Caco-2 (cell line): ENCODE measurements around the gene ATXN1. TPM values are rescaled to one million over a fixed set of nuclear protein-coding genes. Genes with fewer than 3 reads are reported as not detected.

Experiments
- BruUV-seq: library from RNA; stranded (reverse); fragments of 400-500 nt; replicated peaks from 2 replicates; lab custom pipeline; 2021; lab: Mats Ljungman, UMichigan
- CTCF ChIA-PET: fragments of 300-600 bp; sonication (Branson Sonifier 250); formaldehyde crosslinking; loops from one replicate; lab custom pipeline; 2022; ENCODE audit warnings: antibody characterized with exemption; lab: Charles Lee
- POLR2A ChIA-PET: fragments of 300-600 bp; sonication (Branson Sonifier 250); formaldehyde crosslinking; loops from one replicate; lab custom pipeline; 2022; ENCODE audit warnings: antibody characterized with exemption; lab: Charles Lee
- DNase-seq, 2 experiments: peaks; one replicate each; pipeline versions ENCODE4 v3.0.0 to v3.0.0-alpha.2; 2020 to 2022
- H3K27me3 ChIP-seq: replicated peaks from 2 replicates; pipeline ENCODE4 v1.6.0; 2011; ENCODE audit warnings: low read length; ENCODE audit not compliant: control insufficient read depth, insufficient read depth
- H3K36me3 ChIP-seq: 2 replicates; pipeline ENCODE4 v1.5.1; 2011; ENCODE audit warnings: low read length; ENCODE audit not compliant: control insufficient read depth, insufficient read depth
- H3K4me1 ChIP-seq: fragments of 250-450 bp; sonication (Bioruptor Pico); 2 replicates; pipeline ENCODE4 v1.5.1; 2020; ENCODE audit warnings: mild to moderate bottlenecking
- H3K4me3 ChIP-seq: 2 replicates; pipeline ENCODE4 v1.5.1; 2011; ENCODE audit warnings: low read depth, mild to moderate bottlenecking, control low read depth, low read length
- H3K9me3 ChIP-seq: fragments of 250-450 bp; sonication (Bioruptor Pico); 2 replicates; pipeline ENCODE4 v1.5.1; 2020; ENCODE audit warnings: mild to moderate bottlenecking, moderate library complexity
- H3K27ac Mint-ChIP-seq: one replicate; pipeline ENCODE4 v1.8.0; 2022; ENCODE audit warnings: mixed read lengths; ENCODE audit not compliant: unreplicated experiment
- H3K27me3 Mint-ChIP-seq: one replicate; pipeline ENCODE4 v1.8.0; 2022; ENCODE audit warnings: mixed read lengths; ENCODE audit not compliant: insufficient read depth, unreplicated experiment
- H3K36me3 Mint-ChIP-seq: one replicate; pipeline ENCODE4 v1.8.0; 2022; ENCODE audit warnings: mild to moderate bottlenecking, mixed read lengths; ENCODE audit not compliant: insufficient read depth, unreplicated experiment
- H3K4me1 Mint-ChIP-seq: one replicate; pipeline ENCODE4 v1.8.0; 2022; ENCODE audit warnings: low read depth, mixed read lengths; ENCODE audit not compliant: unreplicated experiment
- H3K4me3 Mint-ChIP-seq: one replicate; pipeline ENCODE4 v1.8.0; 2022; ENCODE audit warnings: mild to moderate bottlenecking, moderate library complexity, mixed read lengths; ENCODE audit not compliant: unreplicated experiment
- H3K9me3 Mint-ChIP-seq: one replicate; pipeline ENCODE4 v1.8.0; 2022; ENCODE audit warnings: mixed read lengths; ENCODE audit not compliant: unreplicated experiment
- intact Hi-C: fragments of 100-400 bp; cut with micrococcal nuclease; formaldehyde crosslinking; loops from one replicate; pipeline ENCODE4 v1.10.0; 2022; ENCODE audit not compliant: unreplicated experiment
- total RNA-seq: library from RNA; stranded (reverse); gene quantifications from 2 replicates; pipeline ENCODE4 v1.2.3, GENCODE V29; 2022
- TF ChIP-seq, protein P1 (sequence below), 2 experiments: fragments of 200-600 bp in 1 of 2; IDR thresholded peaks; 1 replicate in 1 of 2; 2 replicates in 1 of 2; pipeline versions ENCODE4 v1.5.1 to v1.8.0; 2011 to 2022; ENCODE audit warnings: antibody characterized with exemption in 1 of 2, control low read depth in 1 of 2, inconsistent platforms in 1 of 2, low read depth in 1 of 2, low read length in 1 of 2, mild to moderate bottlenecking in 1 of 2, moderate library complexity in 1 of 2; ENCODE audit not compliant: insufficient read depth in 1 of 2, severe bottlenecking in 1 of 2, unreplicated experiment in 1 of 2

The ATXN1 gene
- total RNA-seq, 1 experiment from 2014 or later, result 14.2 TPM

DNA sequence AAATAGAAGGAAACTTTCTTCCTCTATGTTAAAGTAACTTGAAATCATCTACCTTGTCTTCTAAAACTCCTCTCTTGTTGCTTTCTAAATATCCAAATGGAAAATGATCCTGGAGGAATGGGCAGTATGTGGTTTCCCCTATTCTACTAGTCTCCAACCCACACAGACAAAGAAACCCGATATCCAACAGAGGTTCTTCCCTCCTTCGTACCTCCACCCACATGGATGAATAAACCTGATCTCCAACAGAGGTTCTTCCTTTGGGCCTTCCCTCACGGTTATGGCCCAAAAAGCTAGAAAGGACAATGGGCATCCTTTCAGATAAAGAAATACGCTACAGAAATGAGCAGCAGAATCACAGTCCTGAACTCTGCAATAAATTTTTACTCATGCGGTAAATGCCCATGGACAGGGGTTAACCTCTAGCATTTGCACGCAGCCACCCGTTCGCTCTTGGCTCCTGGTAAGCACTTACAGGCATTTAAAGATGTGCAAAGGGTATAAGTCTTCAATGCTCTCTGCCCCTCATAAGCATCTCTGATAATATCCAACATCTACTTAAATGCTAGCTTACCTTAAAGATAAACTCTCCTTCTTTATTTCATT lies 392.0 kb downstream of the ATXN1 start:
- no peaks in the 10 kb centered on the region for H3K36me3 ChIP-seq
- H3K27ac Mint-ChIP-seq, result no peak overlapping the region
- H3K4me1 ChIP-seq, result no peaks in the 10 kb centered on the region
- intact Hi-C loops, result no loop called here
- H3K9me3 Mint-ChIP-seq, result no peaks in the 10 kb centered on the region
- H3K4me1 Mint-ChIP-seq, result peaks cover 9% of the 10 kb centered on the region
- ChIA-PET POLR2A (interaction anchor here (0.6 kb wide), 1 partner anchor 1025 kb away, joined by 4 read pairs; no protein-coding TSS in a partner anchor), CTCF (no interaction called here)
- no peak overlapping the region for H3K4me3 Mint-ChIP-seq
- no peak overlapping the region for H3K4me3 ChIP-seq
- H3K27me3 Mint-ChIP-seq, result peaks cover 2% of the 10 kb centered on the region
- peaks cover 9% of the 10 kb centered on the region for H3K36me3 Mint-ChIP-seq
- DNase-seq, result no peak
- TF ChIP-seq, protein P1, sequence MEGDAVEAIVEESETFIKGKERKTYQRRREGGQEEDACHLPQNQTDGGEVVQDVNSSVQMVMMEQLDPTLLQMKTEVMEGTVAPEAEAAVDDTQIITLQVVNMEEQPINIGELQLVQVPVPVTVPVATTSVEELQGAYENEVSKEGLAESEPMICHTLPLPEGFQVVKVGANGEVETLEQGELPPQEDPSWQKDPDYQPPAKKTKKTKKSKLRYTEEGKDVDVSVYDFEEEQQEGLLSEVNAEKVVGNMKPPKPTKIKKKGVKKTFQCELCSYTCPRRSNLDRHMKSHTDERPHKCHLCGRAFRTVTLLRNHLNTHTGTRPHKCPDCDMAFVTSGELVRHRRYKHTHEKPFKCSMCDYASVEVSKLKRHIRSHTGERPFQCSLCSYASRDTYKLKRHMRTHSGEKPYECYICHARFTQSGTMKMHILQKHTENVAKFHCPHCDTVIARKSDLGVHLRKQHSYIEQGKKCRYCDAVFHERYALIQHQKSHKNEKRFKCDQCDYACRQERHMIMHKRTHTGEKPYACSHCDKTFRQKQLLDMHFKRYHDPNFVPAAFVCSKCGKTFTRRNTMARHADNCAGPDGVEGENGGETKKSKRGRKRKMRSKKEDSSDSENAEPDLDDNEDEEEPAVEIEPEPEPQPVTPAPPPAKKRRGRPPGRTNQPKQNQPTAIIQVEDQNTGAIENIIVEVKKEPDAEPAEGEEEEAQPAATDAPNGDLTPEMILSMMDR (IDR thresholded peaks at IDR 0.05; ENCODE audit: insufficient read depth in 1 of 2, low read depth in 1 of 2, low read length in 1 of 2, severe bottlenecking in 1 of 2, unreplicated experiment in 1 of 2), result no peak
- no TSS peak for BruUV-seq
- H3K27me3 ChIP-seq, result no peaks in the 10 kb centered on the region
- no peaks in the 10 kb centered on the region for H3K9me3 ChIP-seq

DNA sequence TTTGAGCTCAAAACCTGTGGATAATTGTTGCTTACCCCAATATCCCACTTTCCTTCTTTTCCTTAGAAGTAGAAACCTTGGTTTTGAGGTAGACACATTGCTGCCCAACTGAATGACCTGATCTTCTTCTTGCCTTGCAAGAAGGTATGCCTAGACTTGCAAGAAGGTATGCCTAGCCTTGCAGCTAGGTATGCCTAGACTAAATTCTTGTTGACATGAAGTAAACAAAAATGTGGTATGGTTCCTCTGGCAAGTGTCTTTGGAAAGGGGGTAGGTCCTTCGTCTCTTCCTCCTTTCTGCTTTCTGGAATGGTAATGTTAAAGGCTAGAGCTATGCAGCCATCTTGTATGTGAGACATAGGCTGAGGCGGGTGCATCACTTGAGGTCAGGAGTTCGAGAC lies 393.7 kb downstream of the ATXN1 start:
- intact Hi-C loops, result no loop called here
- DNase-seq, result no peak
- H3K27ac Mint-ChIP-seq, result no peak overlapping the region
- peaks cover 8% of the 10 kb centered on the region for H3K36me3 Mint-ChIP-seq
- H3K4me3 Mint-ChIP-seq, result no peak overlapping the region
- Histone ChIP-seq H3K4me3 (no peak overlapping the region), H3K27me3 (no peaks in the 10 kb centered on the region), H3K36me3 (no peaks in the 10 kb centered on the region), H3K9me3 (no peaks in the 10 kb centered on the region), H3K4me1 (no peaks in the 10 kb centered on the region)
- POLR2A ChIA-PET, result no interaction called here
- H3K9me3 Mint-ChIP-seq, result no peaks in the 10 kb centered on the region
- TF ChIP-seq, protein P1 (IDR thresholded peaks at IDR 0.05; ENCODE audit: insufficient read depth in 1 of 2, low read depth in 1 of 2, low read length in 1 of 2, severe bottlenecking in 1 of 2, unreplicated experiment in 1 of 2), result no peak
- CTCF ChIA-PET, result interaction anchor here (0.7 kb wide), 1 partner anchor 10 kb away, joined by 3 read pairs; no protein-coding TSS in a partner anchor
- H3K27me3 Mint-ChIP-seq, result peaks cover 2% of the 10 kb centered on the region
- peaks cover 9% of the 10 kb centered on the region for H3K4me1 Mint-ChIP-seq
- BruUV-seq, result no TSS peak

DNA sequence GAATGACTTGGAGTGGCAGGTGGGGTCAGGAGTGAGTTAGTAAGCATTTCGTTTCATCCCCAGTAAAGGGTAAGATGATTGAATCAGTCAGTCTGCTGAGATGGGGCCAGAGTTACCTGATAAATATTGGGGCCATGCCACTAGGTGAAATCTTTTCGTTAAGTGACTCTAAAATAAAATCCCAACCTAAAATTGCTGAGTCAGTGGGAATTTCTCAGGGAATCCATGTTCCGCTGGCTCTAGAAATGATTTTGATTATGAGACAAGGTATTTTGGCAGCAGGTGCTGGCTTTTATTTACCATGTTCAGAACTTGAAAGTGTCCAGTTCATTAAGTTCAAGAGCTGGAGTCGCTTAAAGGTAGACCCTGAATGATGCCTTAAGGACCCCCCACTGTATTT lies 397.5 kb downstream of the ATXN1 start:
- BruUV-seq, result no TSS peak
- H3K4me1 ChIP-seq, result no peaks in the 10 kb centered on the region

More for the DNA sequence above, 397.5 kb downstream of the ATXN1 start:
- intact Hi-C loops, result no loop called here
- H3K9me3 ChIP-seq, result no peaks in the 10 kb centered on the region
- ChIA-PET CTCF (no interaction called here), POLR2A (no interaction called here)
- peaks cover 9% of the 10 kb centered on the region for H3K4me1 Mint-ChIP-seq
- no peaks in the 10 kb centered on the region for H3K9me3 Mint-ChIP-seq
- no peaks in the 10 kb centered on the region for H3K27me3 Mint-ChIP-seq
- no peaks in the 10 kb centered on the region; the same call in 1 of the 2 replicates for H3K27me3 ChIP-seq
- TF ChIP-seq, protein P1 (IDR thresholded peaks at IDR 0.05; ENCODE audit: insufficient read depth in 1 of 2, low read depth in 1 of 2, low read length in 1 of 2, severe bottlenecking in 1 of 2, unreplicated experiment in 1 of 2), result no peak
- no peak overlapping the region for H3K27ac Mint-ChIP-seq
- no peaks in the 10 kb centered on the region for H3K36me3 ChIP-seq
- no peak for DNase-seq
- no peak overlapping the region for H3K4me3 ChIP-seq
- H3K4me3 Mint-ChIP-seq, result no peak overlapping the region
- no peaks in the 10 kb centered on the region for H3K36me3 Mint-ChIP-seq
